AG10803 (cell line): ENCODE results near the gene FBXW8.

Experiments used
- DNase-seq: peaks from one replicate; pipeline ENCODE4 v3.0.0; 2010; ENCODE audit warnings: low read depth
- H3K4me3 ChIP-seq: 2 replicates; pipeline ENCODE4 v1.5.1; 2011; ENCODE audit warnings: mild to moderate bottlenecking, low read length, control low read depth
- TF ChIP-seq, protein P1 (sequence below): conservative IDR thresholded peaks from 2 replicates; pipeline ENCODE4 v1.5.1; 2011; ENCODE audit warnings: mild to moderate bottlenecking, low read length, control low read depth, inconsistent platforms

Gene FBXW8

GRCh38 chr12:116943419-116944372 lies 32.9 kb downstream of the FBXW8 start:
- TF ChIP-seq, protein P1, sequence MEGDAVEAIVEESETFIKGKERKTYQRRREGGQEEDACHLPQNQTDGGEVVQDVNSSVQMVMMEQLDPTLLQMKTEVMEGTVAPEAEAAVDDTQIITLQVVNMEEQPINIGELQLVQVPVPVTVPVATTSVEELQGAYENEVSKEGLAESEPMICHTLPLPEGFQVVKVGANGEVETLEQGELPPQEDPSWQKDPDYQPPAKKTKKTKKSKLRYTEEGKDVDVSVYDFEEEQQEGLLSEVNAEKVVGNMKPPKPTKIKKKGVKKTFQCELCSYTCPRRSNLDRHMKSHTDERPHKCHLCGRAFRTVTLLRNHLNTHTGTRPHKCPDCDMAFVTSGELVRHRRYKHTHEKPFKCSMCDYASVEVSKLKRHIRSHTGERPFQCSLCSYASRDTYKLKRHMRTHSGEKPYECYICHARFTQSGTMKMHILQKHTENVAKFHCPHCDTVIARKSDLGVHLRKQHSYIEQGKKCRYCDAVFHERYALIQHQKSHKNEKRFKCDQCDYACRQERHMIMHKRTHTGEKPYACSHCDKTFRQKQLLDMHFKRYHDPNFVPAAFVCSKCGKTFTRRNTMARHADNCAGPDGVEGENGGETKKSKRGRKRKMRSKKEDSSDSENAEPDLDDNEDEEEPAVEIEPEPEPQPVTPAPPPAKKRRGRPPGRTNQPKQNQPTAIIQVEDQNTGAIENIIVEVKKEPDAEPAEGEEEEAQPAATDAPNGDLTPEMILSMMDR, result no peak
- DNase-seq, result no peak

DNA sequence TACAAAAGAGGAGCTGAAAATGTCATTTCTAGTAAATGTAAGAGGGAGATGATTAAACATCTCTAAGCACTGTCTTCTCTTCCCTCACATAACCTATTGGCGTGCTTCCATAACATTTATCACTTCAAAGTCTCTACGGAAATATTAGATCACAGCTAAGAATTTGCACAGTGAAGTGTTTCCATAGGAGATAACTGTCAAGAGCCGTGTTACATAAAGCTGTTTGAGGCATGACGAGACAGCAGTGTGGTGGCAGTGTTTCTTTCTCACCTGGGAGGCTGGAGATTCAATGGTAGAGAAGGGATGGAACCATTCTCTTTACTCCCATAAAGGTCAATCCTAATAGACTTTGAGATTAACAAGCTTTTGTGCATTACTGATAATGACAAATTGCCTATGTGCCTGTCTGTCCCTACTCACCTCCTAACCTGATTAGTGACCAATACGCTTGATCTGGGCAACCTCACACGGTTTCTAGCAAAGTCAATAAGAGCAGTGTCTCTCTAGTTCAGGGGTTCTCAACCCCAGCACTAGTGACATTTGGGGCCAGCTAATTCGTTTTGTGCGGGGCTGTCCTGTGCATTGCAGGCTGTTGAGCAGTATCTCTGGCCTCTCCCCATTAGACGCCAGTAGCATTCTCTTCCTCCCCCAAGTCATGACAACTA lies 35.3 kb downstream of the FBXW8 start:
- DNase-seq, result no peak
- TF ChIP-seq, protein P1, result no peak
- no peak overlapping the region for H3K4me3 ChIP-seq

More at GRCh38 chr12:116943419-116944372, 32.9 kb downstream of the FBXW8 start:
- no peak overlapping the region for H3K4me3 ChIP-seq

DNA sequence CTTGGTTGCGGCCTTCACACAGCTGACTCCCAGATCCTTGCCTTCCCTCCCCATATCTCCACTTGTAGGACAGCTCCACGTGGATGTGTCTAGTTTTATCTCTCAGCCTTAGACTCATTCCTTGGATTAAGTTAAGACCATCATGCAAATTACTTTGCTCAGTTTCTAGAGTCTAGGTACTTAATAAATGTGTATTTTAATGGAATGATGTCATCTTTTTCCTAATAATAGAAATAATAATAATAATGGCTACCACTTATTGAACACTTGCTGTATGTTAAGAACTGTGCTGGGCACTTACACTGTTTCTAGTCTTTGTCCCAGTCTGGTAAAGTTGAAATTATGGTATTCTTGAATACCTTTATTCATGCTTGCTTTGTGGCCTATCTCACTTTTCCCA lies 37.5 kb downstream of the FBXW8 start:
- DNase-seq, result no peak
- H3K4me3 ChIP-seq, result no peak overlapping the region
- TF ChIP-seq, protein P1, result no peak

GRCh38 chr12:116950628-116951325 lies 40.0 kb downstream of the FBXW8 start:
- no peak overlapping the region for H3K4me3 ChIP-seq
- TF ChIP-seq, protein P1, result no peak
- no peak for DNase-seq

DNA sequence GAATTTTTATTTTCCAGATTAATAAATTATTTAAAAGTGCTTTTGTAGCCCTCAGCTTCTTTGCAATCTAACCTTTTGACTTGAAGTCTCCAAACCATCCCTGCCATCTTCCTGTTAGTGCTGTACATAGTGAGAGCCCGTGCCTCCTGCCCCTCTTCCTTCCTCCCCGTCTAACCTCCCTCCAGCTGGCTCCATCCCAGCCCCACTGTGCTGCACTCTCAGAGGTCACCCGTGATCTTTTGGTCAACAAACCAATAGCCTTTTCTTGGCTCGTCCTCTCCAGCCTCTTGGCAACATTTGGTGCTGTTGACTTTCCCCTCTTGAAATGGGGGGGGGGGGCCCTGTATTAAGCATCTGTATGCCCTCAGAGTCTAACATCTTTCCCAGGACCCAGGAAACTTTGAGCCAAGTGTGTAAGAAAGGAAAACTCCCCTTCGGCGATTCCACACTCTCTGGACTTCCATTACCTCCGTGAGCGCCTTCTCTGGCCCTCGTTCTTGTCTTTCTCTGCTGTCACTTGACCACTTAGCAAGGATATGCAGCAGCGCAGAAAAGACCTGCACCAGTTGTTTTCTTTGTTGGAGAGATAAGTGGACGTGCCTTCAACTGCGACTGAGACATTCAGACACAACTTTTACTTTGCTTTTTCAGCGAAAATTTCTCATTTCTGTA lies 44.1 kb downstream of the FBXW8 start:
- no peak overlapping the region for H3K4me3 ChIP-seq
- no peak for DNase-seq
- TF ChIP-seq, protein P1, result no peak

DNA sequence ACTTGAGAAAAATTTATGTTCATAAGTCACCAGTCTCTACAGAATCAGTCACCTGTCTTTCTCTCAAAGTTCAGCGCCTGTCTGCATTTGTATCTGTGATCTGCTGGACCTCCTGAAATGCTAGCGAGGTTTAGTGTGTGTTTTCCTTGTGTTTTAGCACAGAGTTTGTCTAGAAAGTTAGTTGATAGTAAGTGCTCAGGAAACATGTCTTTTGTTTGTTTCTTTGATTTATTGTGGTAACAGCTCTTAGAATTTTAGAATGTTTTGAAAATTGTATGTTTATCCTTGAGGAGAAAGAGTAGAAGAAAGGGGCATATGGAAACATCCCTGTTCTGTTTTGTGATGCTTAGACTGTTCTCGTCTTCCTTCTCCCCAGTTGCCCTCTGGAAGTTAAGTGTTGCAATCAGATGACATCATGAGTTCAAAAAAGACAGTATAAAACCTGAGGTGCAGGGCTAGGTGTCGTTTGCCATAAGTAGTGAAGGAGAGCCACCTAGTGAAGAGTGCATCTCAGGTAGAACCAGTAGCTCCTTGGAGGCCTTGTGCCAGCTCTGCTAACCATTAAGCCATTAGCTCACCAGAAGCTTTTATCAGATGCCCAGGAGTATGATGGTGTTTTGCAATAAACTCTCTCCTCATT lies 44.8 kb downstream of the FBXW8 start:
- no peak overlapping the region for H3K4me3 ChIP-seq
- TF ChIP-seq, protein P1, result no peak
- DNase-seq, result no peak
